ENCODE data around the gene FZD4. TPM values are rescaled to one million over a fixed set of nuclear protein-coding genes. Genes with fewer than 3 reads are reported as not detected.
"Not testable (repeated sequence)": the region's sequence is repeated elsewhere in the genome, so short reads cannot be mapped to it uniquely, and the experiment has no call there.

Gene FZD4
- total RNA-seq, result not detected
- not detected for polyA plus RNA-seq
- total RNA-seq, result not detected

- Mint-ChIP-seq H3K27me3 (peaks cover 44 to 81% (median 61%) of the 10 kb centered on the region in 5 donors), H3K27ac (peak within 1 kb of the TSS in 1 of 9 donors; percentile 49), H3K4me1 (peaks cover 11 to 22% (median 15%) of the 10 kb centered on the region in 7 donors), H3K4me3 (peak within 1 kb of the TSS; percentile 81 to 92 (median 88)), H3K9me3 (no peaks in the 10 kb centered on the region), H3K36me3 (no peaks in the 10 kb centered on the region)
- CTCF ChIA-PET, result no interaction called here
- intact Hi-C loops (cut with micrococcal nuclease), result no loop called here
- peaks cover 0 to 3% of the 10 kb centered on the region in 2 donors for H3K4me1 ChIP-seq (ENCODE audit: control insufficient read depth in 2 of 2, insufficient read depth in 2 of 2, low read length in 2 of 2)
- DNase-seq (peak in 3 of 9 donors; percentile 9 to 71 (median 10)), ATAC-seq (peak; percentile 86)
- H3K27me3 ChIP-seq (ENCODE audit: control insufficient read depth in 2 of 2, insufficient read depth in 2 of 2, low read length in 2 of 2), result peaks cover 0 to 6% of the 10 kb centered on the region in 2 donors
- no peak within 1 kb of the TSS for H3K27ac ChIP-seq (ENCODE audit: low read depth, low read length)
- POLR2A ChIA-PET, result no interaction called here
- H3K4me3 ChIP-seq (ENCODE audit: low read length), result peak within 1 kb of the TSS; percentile 62
- H3K9me3 ChIP-seq (ENCODE audit: control insufficient read depth in 2 of 3, low read length in 3 of 3), result no peaks in the 10 kb centered on the region
- H3K36me3 ChIP-seq (ENCODE audit: control insufficient read depth in 2 of 3, insufficient read depth in 3 of 3, low read length in 3 of 3), result no peaks in the 10 kb centered on the region
Observed at GRCh38 chr11:86955361-86956120, at the start of gene FZD4. FZD4 (minus strand) TSS chr11:86955395; CDS start chr11:86955085, 310 bp downstream.

DNA sequence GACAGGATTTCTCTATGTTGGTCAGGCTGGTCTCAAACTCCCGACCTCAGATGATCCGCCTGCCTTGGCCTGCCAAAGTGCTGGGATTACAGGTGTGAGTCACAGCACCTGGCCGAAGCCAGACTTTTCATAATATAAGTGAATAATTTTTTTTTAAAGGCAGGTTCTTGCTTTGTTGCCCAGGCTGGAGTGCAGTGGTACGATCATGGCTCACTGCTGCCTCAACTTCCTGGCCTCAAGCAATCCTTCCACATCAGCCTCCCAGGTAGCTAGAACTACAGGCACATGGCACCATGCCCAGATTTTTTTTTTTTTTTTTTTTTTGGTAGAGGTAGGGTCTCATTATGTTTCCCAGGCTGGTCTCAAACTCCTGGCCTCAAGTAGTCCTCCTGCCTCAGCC is 49.1 kb upstream of the FZD4 start:
- H3K36me3 Mint-ChIP-seq; intact Hi-C loops (cut with micrococcal nuclease); CTCF ChIA-PET; H3K4me1 Mint-ChIP-seq; H3K4me3 Mint-ChIP-seq; H3K4me3 ChIP-seq (ENCODE audit: low read length); ATAC-seq; H3K27me3 ChIP-seq (ENCODE audit: control insufficient read depth in 2 of 2, insufficient read depth in 2 of 2, low read length in 2 of 2); POLR2A ChIA-PET; H3K27ac Mint-ChIP-seq; DNase-seq; H3K4me1 ChIP-seq (ENCODE audit: control insufficient read depth in 2 of 2, insufficient read depth in 2 of 2, low read length in 2 of 2); H3K9me3 Mint-ChIP-seq; H3K9me3 ChIP-seq (ENCODE audit: control insufficient read depth in 2 of 3, low read length in 3 of 3); H3K27ac ChIP-seq (ENCODE audit: low read depth, low read length); H3K36me3 ChIP-seq (ENCODE audit: control insufficient read depth in 2 of 3, insufficient read depth in 3 of 3, low read length in 3 of 3); H3K27me3 Mint-ChIP-seq: not testable (repeated sequence)

GRCh38 chr11:87002918-87003317 is 47.7 kb upstream of the FZD4 start:
- H3K4me3 Mint-ChIP-seq, result no peak overlapping the region
- H3K36me3 Mint-ChIP-seq, result no peaks in the 10 kb centered on the region
- peaks cover 0 to 9% (median 3%) of the 10 kb centered on the region in 5 donors for H3K27me3 Mint-ChIP-seq
- Histone ChIP-seq H3K9me3 (ENCODE audit: control insufficient read depth in 2 of 3, low read length in 3 of 3) (no peaks in the 10 kb centered on the region), H3K36me3 (ENCODE audit: control insufficient read depth in 2 of 3, insufficient read depth in 3 of 3, low read length in 3 of 3) (no peaks in the 10 kb centered on the region), H3K27ac (ENCODE audit: low read depth, low read length) (no peak overlapping the region), H3K4me3 (ENCODE audit: low read length) (no peak overlapping the region), H3K27me3 (ENCODE audit: control insufficient read depth in 2 of 2, insufficient read depth in 2 of 2, low read length in 2 of 2) (no peaks in the 10 kb centered on the region), H3K4me1 (ENCODE audit: control insufficient read depth in 2 of 2, insufficient read depth in 2 of 2, low read length in 2 of 2) (no peaks in the 10 kb centered on the region)
- DNase-seq (no peak), ATAC-seq (no peak)
- ChIA-PET CTCF (no interaction called here), POLR2A (no interaction called here)
- no peaks in the 10 kb centered on the region for H3K4me1 Mint-ChIP-seq
- peak overlapping the region in 1 of 9 donors; percentile 29 for H3K27ac Mint-ChIP-seq
- intact Hi-C loops (cut with micrococcal nuclease), result no loop called here
- no peaks in the 10 kb centered on the region for H3K9me3 Mint-ChIP-seq

GRCh38 chr11:86999859-87000753 is 44.9 kb upstream of the FZD4 start:
- Histone ChIP-seq H3K27me3 (ENCODE audit: control insufficient read depth in 2 of 2, insufficient read depth in 2 of 2, low read length in 2 of 2) (no peaks in the 10 kb centered on the region), H3K27ac (ENCODE audit: low read depth, low read length) (no peak overlapping the region), H3K4me1 (ENCODE audit: control insufficient read depth in 2 of 2, insufficient read depth in 2 of 2, low read length in 2 of 2) (no peaks in the 10 kb centered on the region), H3K9me3 (ENCODE audit: control insufficient read depth in 2 of 3, low read length in 3 of 3) (no peaks in the 10 kb centered on the region), H3K36me3 (ENCODE audit: control insufficient read depth in 2 of 3, insufficient read depth in 3 of 3, low read length in 3 of 3) (no peaks in the 10 kb centered on the region), H3K4me3 (ENCODE audit: low read length) (no peak overlapping the region)
- ATAC-seq (no peak), DNase-seq (no peak)
- Mint-ChIP-seq H3K4me1 (no peaks in the 10 kb centered on the region), H3K4me3 (no peak overlapping the region), H3K36me3 (no peaks in the 10 kb centered on the region), H3K27me3 (peaks cover 0 to 5% (median 0%) of the 10 kb centered on the region in 5 donors), H3K27ac (no peak overlapping the region), H3K9me3 (no peaks in the 10 kb centered on the region)
- POLR2A ChIA-PET, result no interaction called here
- CTCF ChIA-PET, result no interaction called here
- intact Hi-C loops (cut with micrococcal nuclease), result no loop called here

DNA sequence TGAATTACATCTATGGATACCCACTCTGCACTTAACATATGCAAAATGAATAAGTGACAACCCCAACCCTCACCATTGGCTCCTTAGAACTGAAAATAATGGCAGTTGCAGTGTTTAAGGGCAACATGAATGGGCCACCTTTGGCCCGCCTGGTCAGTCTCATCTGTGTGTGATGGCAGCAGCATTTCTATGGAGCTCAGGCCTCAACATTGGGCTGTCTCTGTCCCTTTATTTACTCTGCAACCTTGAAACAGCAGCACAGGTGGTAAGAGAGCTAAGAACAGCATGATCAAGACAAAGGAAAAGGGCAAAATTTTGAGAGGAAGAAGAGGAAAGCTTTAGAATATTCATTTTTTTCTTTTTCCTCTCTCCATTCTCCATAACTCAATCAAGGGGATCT is 44.2 kb upstream of the FZD4 start:
- Mint-ChIP-seq H3K4me3 (no peak overlapping the region), H3K36me3 (no peaks in the 10 kb centered on the region), H3K9me3 (no peaks in the 10 kb centered on the region), H3K4me1 (no peaks in the 10 kb centered on the region), H3K27me3 (peaks cover 0 to 5% (median 0%) of the 10 kb centered on the region in 5 donors), H3K27ac (no peak overlapping the region)
- no peak overlapping the region for H3K27ac ChIP-seq (ENCODE audit: low read depth, low read length)
- no peak for DNase-seq
- intact Hi-C loops (cut with micrococcal nuclease), result no loop called here
- POLR2A ChIA-PET, result no interaction called here
- H3K9me3 ChIP-seq (ENCODE audit: control insufficient read depth in 2 of 3, low read length in 3 of 3), result no peaks in the 10 kb centered on the region
- no peaks in the 10 kb centered on the region for H3K36me3 ChIP-seq (ENCODE audit: control insufficient read depth in 2 of 3, insufficient read depth in 3 of 3, low read length in 3 of 3)
- H3K27me3 ChIP-seq (ENCODE audit: control insufficient read depth in 2 of 2, insufficient read depth in 2 of 2, low read length in 2 of 2), result no peaks in the 10 kb centered on the region
- H3K4me3 ChIP-seq (ENCODE audit: low read length), result no peak overlapping the region
- no peaks in the 10 kb centered on the region for H3K4me1 ChIP-seq (ENCODE audit: control insufficient read depth in 2 of 2, insufficient read depth in 2 of 2, low read length in 2 of 2)
- CTCF ChIA-PET, result no interaction called here
- ATAC-seq, result no peak

- no peak for ATAC-seq
- no peaks in the 10 kb centered on the region for H3K27me3 ChIP-seq (ENCODE audit: control insufficient read depth in 2 of 2, insufficient read depth in 2 of 2, low read length in 2 of 2)
- no peak overlapping the region for H3K27ac ChIP-seq (ENCODE audit: low read depth, low read length)
- Mint-ChIP-seq H3K4me1 (no peaks in the 10 kb centered on the region), H3K36me3 (no peaks in the 10 kb centered on the region), H3K4me3 (no peak overlapping the region), H3K9me3 (no peaks in the 10 kb centered on the region), H3K27ac (no peak overlapping the region), H3K27me3 (peaks cover 0 to 7% (median 0%) of the 10 kb centered on the region in 5 donors)
- no peaks in the 10 kb centered on the region for H3K4me1 ChIP-seq (ENCODE audit: control insufficient read depth in 2 of 2, insufficient read depth in 2 of 2, low read length in 2 of 2)
- DNase-seq, result no peak
- no peaks in the 10 kb centered on the region for H3K36me3 ChIP-seq (ENCODE audit: control insufficient read depth in 2 of 3, insufficient read depth in 3 of 3, low read length in 3 of 3)
- intact Hi-C loops (cut with micrococcal nuclease), result no loop called here
- H3K4me3 ChIP-seq (ENCODE audit: low read length), result no peak overlapping the region
- ChIA-PET POLR2A (no interaction called here), CTCF (no interaction called here)
- no peaks in the 10 kb centered on the region for H3K9me3 ChIP-seq (ENCODE audit: control insufficient read depth in 2 of 3, low read length in 3 of 3)
Observed at GRCh38 chr11:86996953-86997570, 41.9 kb upstream of the FZD4 start.

All from naive thymus-derived CD4-positive, alpha-beta T cell (primary cell).